OCI-LY1 (cell line): ENCODE measurements around the gene ERO1A.

Experiments used
- EZH2 ChIP-seq: fragments of 200-600 bp; sonication (generic), shearing (Covaris generic); IDR thresholded peaks from 2 replicates; pipeline ENCODE4 v1.8.0; 2017; ENCODE audit warnings: borderline replicate concordance, mixed run types, mild to moderate bottlenecking, antibody characterized with exemption, low read length, moderate library complexity, mixed read lengths
- TF ChIP-seq, protein P1 (sequence below): fragments of 200-600 bp; sonication (generic), shearing (Covaris generic); IDR thresholded peaks from 2 replicates; pipeline ENCODE4 v1.5.1; 2017; ENCODE audit warnings: mild to moderate bottlenecking, antibody characterized with exemption, low read length, moderate library complexity, mixed read lengths

DNA sequence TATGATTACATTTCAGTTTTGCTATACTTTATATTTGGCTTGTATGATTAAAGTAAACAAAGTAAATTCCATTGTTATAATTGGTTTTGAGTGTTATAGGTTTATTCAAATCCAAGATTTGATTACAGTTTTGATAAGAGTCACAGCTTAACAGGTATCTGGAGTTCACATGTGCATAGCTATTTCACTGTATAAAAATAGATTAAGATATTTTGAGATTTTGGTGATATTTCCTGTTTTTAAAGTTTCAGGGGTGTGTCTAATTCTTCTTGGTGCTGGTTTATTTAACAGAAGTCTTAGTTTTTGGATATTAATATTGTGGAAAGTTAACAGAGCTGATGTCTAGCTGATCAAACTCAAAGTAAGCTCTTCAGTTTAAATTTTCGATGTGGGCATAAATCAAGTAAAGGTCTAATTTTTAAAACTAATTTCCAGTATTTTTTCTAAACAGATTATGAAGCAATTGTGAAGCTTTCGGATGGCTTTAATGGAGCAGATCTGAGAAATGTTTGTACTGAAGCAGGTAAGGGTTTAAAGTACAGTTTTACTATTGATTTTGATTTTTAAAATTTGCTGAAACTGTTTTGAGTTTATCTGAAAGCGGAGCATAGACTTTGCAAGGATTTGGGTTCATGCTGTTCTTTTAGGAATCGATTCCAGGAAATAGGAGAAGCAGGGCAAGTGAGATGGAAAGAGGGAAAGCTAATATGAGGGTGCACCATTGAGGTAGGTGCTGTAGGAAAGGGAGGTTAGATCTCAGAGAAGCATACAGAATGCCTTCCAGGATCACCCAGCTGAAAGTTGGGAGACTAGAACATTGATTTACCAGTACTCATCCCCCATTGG is 28.4 kb upstream of the ERO1A start:
- TF ChIP-seq, protein P1, sequence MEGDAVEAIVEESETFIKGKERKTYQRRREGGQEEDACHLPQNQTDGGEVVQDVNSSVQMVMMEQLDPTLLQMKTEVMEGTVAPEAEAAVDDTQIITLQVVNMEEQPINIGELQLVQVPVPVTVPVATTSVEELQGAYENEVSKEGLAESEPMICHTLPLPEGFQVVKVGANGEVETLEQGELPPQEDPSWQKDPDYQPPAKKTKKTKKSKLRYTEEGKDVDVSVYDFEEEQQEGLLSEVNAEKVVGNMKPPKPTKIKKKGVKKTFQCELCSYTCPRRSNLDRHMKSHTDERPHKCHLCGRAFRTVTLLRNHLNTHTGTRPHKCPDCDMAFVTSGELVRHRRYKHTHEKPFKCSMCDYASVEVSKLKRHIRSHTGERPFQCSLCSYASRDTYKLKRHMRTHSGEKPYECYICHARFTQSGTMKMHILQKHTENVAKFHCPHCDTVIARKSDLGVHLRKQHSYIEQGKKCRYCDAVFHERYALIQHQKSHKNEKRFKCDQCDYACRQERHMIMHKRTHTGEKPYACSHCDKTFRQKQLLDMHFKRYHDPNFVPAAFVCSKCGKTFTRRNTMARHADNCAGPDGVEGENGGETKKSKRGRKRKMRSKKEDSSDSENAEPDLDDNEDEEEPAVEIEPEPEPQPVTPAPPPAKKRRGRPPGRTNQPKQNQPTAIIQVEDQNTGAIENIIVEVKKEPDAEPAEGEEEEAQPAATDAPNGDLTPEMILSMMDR: no peak
- TF ChIP-seq EZH2: no peak
